ENCODE measurements around the gene EMC1.
"Not testable (repeated sequence)": the region's sequence is repeated elsewhere in the genome, so short reads cannot be mapped to it uniquely, and the experiment has no call there.

Gene EMC1

DNA sequence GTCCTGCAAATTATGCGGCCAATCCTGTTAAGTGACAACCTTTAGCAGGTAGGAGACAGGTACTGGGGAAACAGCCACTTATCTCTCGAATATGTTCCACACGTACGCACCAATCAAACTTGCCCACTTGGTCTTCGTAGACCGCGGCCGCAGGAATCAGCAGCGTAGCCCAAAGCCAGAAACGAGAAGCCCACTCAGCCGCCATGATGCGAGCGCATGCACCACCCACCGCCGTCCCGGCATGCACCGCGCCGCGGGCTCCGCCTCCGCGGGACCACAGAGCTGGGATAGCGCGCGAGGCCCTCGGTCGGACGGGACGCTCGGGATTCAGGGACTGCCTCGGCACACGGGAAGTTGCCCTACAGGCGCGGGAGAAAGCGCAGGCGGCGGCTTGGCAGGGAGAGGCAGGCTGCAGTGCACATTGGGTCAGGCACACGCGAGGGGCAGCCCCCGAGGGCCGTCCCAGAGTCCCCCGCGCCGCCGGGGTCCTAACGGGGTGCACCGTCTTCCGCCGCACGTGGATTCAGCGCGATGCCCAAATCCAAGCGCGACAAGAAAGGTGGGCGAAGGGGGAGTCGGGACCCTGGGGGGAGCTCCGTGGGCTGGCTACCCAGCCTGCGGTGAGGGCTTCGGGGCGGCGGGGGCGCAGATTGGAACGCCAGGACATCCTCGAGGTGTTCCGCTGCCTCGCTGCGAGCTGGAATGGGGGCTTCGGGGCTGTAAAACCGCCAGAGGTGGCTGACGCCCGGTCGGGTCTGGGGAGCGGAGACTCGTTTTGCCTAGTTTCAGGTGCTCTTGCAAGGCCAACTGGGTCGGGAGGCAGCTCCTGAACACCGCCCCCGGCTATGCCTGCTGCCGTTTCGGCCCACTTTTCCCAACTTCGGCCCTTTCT is at the start of gene EMC1, which contains the start of gene MRTO4:
TSS of gene EMC1 (minus strand) at position 220 of the 892 bp plus-strand sequence. CDS start at position 205, 15 bp downstream.
TSS of gene MRTO4 (plus strand) at position 501 of the 892 bp plus-strand sequence. CDS start at position 532, 31 bp downstream.
- peak; percentile 84 to 91 for DNase-seq

DNA sequence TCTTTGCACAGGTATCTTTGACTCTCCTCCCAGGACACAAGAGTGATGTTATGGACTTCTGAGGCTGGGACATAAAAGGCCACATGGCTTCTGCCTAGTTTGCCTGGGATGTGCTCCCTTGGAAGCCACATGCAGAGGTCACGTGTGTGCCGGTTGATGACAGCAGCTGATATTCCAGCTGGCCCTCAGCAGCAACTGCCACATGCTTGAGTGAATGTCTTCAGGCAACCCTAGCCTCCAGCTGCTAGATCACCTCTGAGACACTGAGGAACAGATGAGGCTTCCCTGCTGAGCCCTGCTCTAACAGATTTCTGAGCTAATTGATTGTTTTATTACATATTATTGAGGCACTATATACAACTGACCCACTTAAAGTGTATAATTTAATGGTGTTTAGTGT is 48.9 kb upstream of the EMC1 start:
- DNase-seq = no peak

DNA sequence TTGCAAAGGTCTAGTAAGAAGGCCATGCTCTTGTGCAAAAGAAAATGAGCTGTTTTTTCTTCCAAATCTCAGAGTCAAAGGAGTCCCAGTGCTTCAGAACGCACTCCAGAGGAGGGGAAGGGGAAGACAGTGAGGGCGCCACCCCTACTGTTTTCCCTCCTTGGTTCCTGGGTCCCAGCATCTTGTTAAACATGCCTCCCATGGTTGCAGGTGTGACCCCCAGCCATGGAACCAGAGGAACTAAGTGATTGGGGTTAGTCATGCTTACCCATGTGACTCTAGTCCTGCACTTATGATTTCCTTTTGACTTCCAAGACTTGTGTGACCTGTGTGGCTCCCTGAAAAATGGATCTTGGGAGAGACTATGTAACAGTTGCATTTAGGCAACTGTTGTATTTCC is 43.3 kb upstream of the EMC1 start:
- no peak for DNase-seq

DNA sequence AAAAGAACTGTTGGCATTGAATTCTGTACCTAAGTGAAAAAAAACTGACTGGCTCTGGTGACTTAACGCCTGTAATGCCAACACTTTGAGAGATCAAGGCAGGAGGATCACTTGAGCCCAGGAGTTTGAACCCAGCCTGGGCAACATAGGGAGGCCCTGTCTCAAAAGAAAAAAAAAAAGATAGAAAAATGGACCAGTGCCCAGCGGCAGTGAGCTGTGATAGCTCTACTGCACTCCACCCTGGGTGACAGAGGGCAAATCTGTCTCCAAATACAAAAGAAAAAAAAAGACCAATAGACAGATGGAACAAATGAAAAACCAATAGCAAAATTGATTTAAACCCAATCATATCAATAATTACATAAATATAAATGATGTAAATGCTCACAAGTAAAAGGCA is 37.9 kb upstream of the EMC1 start:
- DNase-seq = no peak

DNA sequence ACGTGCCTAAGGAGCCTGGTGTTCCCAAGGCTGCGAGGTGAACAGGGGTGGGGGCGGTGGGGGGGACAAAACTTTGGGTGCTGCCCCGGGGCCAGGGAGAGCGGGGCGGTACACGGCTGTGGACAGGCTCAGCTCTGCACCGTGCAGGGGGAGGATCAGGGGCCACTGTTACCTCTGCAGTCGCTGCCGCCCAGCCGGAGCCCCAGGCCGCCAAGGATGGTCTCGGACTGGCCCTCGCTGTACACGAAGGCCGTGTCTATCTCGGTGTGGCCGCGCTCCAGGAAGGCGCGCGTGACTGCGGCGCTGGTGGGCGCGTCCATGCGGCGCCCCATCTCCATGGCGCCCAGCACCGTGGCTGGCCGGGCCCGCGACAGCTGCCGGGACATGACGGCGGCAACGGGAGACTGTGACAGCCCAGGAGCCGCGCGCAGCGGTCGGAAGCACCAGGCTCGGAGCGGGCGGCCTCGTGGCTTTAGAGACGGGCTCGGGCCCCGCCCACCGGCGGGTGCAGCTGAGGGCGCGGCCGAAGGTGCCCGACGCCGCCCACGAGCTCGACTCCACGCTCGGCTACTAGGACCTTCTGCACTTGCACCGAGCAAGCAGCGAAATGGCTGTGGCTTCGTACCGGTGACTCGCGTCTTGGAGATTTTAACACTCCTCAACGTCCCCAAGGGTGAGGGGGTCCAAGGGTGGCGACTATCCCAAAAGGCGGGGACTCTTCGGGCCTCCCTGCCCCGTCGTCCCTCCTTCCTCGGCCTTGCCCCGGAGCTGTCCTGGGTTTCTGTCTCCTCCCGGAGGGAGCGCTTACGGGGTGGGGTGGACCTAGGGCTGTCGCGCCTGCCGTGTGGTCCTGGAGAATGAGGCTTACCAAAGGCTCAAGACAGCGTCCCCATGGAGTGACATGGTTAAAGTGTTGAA is 37.3 kb upstream of the EMC1 start, which contains the start of gene AKR7A3:
TSS of gene AKR7A3 (minus strand) at position 447 of the 918 bp plus-strand sequence. CDS start at position 386, 61 bp downstream.
- DNase-seq = peak; percentile 53 to 59

DNA sequence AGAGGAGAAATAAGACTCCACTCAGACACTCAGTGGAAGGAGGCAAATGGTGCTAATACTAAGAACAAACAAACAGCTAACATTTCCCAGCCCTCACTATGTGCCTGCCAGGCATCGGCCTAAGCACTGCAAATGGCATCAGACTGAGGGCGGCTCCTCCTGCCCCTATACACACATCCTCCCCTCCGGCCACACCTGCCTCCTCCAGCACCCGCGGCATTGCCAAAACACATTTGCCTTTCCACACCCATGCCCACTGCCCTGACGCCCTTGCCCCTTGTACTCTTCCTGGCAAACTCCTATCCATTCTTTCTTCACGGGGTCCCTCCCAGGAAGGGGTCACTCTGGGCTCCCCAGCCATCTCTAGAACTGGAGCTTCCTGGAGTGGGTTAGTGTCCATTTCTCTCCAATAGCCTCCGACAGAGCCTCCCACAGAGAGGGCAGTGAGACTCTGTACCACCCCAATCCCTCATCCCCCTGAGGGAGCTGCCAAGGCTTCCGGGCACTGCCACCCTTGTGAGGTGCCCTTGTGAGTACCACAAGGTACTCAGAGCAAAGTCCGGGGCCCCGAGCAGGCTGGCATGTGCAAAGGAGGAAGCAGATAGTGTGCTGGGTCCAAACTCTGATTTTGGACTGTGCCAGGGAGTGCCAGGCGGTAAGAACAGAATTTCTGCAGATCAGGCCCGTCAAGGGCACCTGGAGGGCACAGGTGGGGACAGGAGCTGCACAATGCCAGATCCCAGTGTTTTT is 36.3 kb upstream of the EMC1 start:
- no peak for DNase-seq

DNA sequence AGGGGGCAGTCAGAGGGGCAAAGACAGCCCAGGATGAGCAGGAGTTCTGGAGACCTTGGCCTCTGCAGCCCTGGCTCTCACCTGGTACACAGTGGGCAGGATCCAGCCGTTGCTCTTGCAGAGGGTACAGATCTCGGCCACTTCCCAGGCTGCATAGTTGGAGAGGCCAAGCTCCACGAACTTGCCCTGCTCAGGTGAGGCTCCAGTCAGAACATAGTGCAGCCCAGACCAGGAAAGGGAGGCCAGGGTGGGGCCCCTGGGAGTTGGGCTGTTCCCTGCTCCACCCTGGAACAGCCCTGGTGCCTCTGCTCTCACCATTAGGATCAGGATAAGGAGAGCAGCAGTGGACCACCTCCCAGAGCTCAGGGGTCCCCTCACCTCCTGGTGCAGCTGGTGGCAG is 34.5 kb upstream of the EMC1 start:
- not testable (repeated sequence) for DNase-seq

DNA sequence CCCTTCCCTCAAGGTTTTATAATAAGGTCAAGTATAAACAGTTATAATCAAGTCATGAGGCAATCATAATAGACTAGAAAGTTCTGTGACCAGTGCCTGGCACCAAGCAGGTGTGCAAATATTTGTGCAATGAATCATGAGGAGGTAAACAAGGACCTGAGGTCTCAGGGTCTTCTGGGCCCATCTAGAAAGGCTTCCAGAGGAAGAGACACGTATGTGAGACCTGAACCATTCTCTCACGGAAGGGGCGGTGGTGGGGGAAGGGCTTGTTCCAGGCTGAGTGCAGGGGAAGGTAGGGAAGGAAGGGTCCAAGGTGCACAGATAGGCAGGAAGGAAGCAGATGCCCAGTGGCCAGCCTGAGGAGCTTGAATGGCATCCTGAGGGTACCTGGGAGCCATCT is 34.0 kb upstream of the EMC1 start:
- not testable (repeated sequence) for DNase-seq

DNA sequence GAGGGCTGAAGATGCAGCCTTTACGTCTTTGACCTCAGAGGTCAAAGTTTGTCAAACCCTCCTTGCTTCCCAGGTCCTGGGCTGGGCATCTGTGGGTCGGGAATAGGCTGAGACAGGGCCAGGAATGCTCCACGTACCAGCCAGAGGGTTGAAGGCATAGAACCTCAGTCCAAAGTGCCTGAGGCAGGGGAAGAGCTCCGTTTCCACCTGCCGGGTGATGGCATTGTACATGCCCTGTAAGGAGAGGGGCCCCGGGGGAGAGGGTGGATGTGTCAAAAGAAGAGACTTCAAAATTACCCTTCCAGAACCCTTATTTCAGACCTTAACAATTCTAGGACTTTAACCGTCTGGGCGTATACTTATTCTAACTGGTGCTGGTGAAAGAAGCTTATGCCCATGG is 33.6 kb upstream of the EMC1 start:
- no peak for DNase-seq

DNA sequence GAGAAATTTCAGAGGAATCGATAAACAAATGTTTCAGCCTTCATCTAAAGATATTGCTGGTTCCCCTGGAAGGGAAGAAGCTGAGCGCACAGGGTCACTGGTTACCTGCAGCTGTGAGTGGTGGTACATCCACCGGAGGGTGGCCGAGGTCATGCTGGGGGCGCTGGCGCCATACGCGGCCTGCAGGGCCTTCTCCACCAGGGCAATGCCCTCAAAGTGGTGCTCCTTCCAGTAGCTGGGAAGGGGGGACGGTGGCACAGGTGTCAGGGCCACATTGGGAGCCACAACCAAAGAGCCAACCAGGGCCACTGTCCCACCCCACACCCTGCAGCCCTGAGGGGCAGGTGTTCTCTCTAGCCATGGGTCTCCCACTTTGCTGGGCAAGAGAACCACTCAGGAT is 32.6 kb upstream of the EMC1 start:
- DNase-seq = no peak

DNA sequence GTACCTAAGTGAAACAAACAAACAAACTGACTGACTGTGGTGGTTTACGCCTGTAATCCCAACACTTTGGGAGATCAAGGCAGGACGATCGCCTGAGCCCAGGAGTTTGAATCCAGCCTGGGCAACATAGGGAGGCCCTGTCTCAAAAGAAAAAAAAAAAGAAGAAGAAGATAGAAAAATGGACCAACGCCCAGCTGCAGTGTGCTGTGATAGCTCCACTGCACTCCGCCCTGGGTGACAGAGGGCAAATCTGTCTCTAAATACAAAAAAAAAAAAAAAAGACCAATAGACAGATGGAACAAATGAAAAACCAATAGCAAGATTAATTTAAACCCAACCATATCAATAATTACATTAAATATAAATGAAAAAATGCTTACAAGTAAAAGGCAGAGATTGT is 23.3 kb upstream of the EMC1 start:
- no peak for DNase-seq

DNA sequence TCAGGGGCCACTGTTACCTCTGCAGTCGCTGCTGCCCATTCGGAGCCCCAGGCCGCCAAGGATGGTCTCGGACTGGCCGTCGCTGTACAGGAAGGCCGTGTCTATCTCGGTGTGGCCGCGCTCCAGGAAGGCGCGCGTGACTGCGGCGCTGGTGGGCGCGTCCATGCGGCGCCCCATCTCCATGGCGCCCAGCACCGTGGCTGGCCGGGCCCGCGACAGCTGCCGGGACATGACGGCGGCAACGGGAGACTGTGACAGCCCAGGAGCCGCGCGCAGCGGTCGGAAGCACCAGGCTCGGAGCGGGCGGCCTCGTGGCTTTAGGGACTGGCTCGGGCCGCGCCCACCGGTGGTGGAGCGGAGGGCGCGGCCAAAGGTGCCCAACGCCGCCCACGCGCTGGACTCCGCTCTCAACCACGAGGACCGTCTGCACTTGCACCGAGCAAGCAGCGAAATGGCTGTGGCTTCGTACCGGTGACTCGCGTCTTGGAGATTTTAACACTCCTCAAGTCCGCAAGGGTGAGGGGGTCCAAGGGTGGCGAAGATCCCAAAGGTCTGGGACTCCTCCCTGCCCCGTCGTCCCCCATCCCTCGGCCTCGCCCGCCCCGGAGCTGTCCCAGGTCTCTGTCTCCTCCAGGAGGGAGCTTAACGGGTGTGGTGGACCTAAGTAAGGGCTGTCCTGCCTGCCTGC is 22.7 kb upstream of the EMC1 start:
- DNase-seq = peak in 1 of 2 donors; percentile 26

DNA sequence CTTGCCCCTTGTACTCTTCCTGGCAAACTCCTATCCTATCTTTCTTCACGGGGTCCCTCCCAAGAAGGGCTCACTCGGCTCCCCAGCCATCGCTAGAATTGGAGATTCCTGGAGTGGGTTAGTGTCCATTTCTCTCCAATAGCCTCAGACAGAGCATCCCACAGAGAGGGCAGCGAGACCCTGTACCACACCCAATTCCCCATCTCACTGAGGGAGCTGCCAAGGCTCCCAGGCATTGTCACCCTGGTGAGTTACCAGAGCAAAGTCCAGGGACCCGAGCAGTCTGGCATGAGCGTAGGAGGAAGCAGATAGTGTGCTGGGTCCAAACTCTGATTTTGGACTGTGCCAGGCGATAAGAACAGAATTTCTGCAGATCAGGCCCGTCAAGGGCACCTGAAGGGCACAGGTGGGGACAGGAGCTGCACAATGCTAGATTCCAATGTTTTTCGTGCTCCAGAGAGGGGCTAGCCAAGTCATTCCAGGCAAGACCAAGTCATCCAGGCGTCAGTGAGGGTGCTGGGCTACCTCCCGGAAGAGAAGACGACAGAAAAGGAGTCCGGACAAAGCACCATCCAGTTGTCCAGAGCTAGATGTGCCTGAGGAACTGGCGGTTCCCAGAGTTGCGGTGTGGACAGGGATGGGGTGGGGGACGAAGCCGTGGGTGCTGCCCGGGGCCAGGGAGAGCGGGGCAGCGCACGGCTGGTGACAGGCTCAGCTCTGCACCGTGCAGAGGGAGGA is 22.0 kb upstream of the EMC1 start:
- no peak for DNase-seq

DNA sequence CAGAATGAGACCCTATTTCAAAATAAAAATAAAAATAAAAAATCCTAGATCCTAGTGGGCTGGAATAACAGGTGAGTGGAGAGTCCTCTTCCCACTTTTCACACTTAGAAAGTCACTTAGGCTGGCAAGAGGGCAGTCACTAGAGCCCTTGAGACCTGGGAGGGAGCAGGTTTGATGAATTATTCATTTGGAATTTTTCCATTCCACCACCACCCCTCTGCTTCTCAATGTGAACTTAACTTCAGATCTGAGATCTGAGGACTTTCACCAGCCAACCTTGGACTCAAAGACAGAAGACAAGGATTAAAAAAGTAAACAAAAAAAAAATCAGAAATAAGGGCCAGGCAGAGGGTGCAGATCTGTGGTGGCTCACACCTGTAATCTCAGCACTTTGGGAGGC is 20.7 kb upstream of the EMC1 start:
- no peak for DNase-seq

DNA sequence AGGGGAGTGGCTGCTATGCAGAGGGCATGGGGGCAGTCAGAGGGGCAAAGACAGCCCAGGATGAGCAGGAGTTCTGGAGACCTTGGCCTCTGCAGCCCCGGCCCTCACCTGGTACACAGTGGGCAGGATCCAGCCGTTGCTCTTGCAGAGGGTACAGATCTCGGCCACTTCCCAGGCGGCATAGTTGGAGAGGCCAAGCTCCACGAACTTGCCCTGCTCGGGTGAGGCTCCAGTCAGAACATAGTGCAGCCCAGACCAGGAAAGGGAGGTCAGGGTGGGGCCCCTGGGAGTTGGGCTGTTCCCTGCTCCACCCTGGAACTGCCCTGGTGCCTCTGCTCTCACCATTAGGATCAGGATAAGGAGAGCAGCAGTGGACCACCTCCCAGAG is 19.0 kb upstream of the EMC1 start:
- DNase-seq = not testable (repeated sequence)

DNA sequence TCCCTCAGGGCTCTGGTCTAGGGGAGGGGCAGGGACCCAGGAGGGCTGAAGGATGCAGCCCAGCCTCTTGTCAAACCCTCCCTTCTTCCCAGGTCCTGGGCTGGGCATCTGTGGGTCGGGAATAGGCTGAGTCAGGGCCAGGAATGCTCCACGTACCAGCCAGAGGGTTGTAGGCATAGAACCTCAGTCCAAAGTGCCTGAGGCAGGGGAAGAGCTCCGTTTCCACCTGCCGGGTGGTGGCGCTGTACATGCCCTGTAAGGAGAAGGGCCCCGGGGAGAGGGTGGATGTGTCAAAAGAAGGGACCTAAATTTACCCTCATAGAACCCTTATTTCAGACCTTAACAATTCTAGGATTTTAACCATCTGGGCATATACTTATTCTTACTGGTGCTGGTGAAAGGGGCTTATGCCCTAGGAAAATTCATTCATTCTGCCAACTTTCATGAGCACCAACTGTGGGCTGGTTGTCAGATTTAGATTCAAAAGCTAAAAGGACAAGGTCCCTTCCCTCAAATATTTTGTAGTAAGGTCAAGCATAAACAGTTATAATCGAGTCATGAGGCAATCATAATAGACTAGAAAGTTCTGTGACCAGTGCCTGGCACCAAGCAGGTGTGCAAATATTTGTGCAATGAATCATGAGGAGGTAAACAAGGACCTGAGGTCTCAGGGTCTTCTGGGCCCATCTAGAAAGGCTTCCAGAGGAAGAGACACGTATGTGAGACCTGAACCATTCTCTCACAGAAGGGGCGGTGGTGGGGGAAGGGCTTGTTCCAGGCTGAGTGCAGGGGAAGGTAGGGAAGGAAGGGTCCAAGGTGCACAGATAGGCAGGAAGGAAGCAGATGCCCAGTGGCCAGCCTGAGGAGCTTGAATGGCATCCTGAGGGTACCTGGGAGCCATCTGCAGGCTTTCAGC is 18.4 kb upstream of the EMC1 start:
- DNase-seq = not testable (repeated sequence)

DNA sequence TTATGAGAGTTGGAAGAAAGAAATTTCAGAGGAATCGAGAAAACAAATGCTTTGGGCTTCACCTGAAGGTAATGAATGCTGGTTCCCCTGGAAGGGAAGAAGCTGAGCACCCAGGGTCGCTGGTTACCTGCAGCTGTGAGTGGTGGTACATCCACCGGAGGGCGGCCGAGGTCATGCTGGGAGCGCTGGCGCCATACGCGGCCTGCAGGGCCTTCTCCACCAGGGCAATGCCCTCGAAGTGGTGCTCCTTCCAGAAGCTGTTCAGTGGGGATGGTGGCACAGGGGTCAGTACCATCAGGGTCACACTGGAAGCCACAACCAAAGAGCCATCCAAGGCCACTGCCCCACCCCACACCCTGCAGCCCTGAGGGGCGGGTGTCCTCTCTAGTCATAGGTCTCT is 17.1 kb upstream of the EMC1 start:
- DNase-seq = no peak

DNA sequence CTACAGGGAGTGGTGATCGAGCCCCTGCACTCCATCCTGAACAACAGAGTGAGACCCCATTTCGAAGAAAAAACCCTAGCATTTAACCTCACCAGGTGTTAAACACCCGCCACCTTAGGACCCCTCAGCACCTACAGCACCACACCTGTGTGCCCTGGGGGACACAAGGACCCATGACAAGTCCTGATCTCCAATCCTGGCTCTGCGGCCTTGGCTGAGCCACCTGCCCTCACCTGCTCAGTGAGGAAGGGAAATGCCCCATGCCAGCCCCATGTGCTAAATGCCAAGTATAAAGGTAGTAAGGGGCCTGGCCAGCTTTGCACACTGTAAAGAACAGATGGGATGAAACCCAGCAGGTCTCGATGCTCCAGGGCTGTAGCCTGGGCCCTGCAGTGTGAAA is 11.4 kb upstream of the EMC1 start:
- DNase-seq = no peak

DNA sequence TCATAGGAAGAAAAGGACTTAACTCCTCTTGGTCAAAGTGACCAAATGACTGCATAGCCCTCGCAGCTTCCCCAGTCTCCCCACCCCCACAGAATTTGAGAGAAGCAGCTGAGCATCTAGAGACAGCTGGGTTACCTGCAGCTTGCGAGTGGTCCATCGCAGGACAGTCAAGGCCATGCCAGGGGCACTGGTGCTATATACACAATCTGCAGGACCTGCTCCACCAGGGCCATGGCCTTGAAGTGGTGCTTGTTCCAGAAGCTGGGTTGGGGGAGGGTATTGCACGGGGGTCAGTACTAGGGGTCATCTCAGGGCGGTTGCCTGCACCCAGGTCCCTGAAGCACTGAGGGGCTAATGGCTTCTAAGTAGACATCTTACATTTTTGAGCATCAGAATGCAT is 10.7 kb upstream of the EMC1 start:
- DNase-seq = no peak

All from inflammatory macrophage treated with lipopolysaccharide for 1 hour (primary cell).